ENCODE results near the gene PDGFD. TPM values are rescaled to one million over a fixed set of nuclear protein-coding genes. Genes with fewer than 3 reads are reported as not detected.
A peak's percentile ranks its signal among the peaks of the same experiment; 100 is the strongest.

Gene PDGFD
- total RNA-seq, 3 donors from 2014 or later (not counting 1 experiment from before 2014, with no cell fraction given) = 23.2 to 41.2 (median 33.1) TPM

GRCh38 chr11:104011044-104011443 is 152.9 kb downstream of the PDGFD start:
- no peaks in the 10 kb centered on the region for H3K36me3 ChIP-seq (ENCODE audit: control insufficient read depth, insufficient read depth, low read length)
- no peaks in the 10 kb centered on the region for H3K4me1 ChIP-seq (ENCODE audit: control insufficient read depth, insufficient read depth, low read length)
- no peak overlapping the region for H3K4me3 ChIP-seq (ENCODE audit: low read length)
- Mint-ChIP-seq H3K4me1 (peaks cover 49 to 56% of the 10 kb centered on the region in 2 donors), H3K9me3 (no peaks in the 10 kb centered on the region), H3K27ac (no peak overlapping the region), H3K36me3 (no peaks in the 10 kb centered on the region), H3K4me3 (no peak overlapping the region), H3K27me3 (ENCODE audit: low read depth in 2 of 2) (no peaks in the 10 kb centered on the region)
- H3K27me3 ChIP-seq (ENCODE audit: control insufficient read depth, insufficient read depth, low read length) = no peaks in the 10 kb centered on the region
- DNase-seq = no peak
- WGBS (ENCODE audit: insufficient coverage) = 78% methylated on average over 1 of the region's 2 CpGs
- intact Hi-C loops (cut with micrococcal nuclease) = no loop called here
- TF ChIP-seq CTCF (IDR thresholded peaks at IDR 0.05) = no peak
- ATAC-seq = no peak
- H3K27ac ChIP-seq (ENCODE audit: low read length) = no peak overlapping the region
- no peaks in the 10 kb centered on the region for H3K9me3 ChIP-seq (ENCODE audit: control insufficient read depth, insufficient read depth, low read length)

- intact Hi-C loops (cut with micrococcal nuclease) = no loop called here
- Mint-ChIP-seq H3K36me3 (no peaks in the 10 kb centered on the region), H3K4me3 (no peak overlapping the region), H3K27me3 (ENCODE audit: low read depth in 2 of 2) (no peaks in the 10 kb centered on the region), H3K9me3 (no peaks in the 10 kb centered on the region), H3K4me1 (peaks cover 37 to 46% of the 10 kb centered on the region in 2 donors), H3K27ac (no peak overlapping the region)
- Histone ChIP-seq H3K4me1 (ENCODE audit: control insufficient read depth, insufficient read depth, low read length) (no peaks in the 10 kb centered on the region), H3K36me3 (ENCODE audit: control insufficient read depth, insufficient read depth, low read length) (no peaks in the 10 kb centered on the region), H3K9me3 (ENCODE audit: control insufficient read depth, insufficient read depth, low read length) (no peaks in the 10 kb centered on the region), H3K27ac (ENCODE audit: low read length) (no peak overlapping the region), H3K4me3 (ENCODE audit: low read length) (no peak overlapping the region), H3K27me3 (ENCODE audit: control insufficient read depth, insufficient read depth, low read length) (no peaks in the 10 kb centered on the region)
- WGBS (ENCODE audit: insufficient coverage) = 94% methylated on average over 3 of the region's 3 CpGs
- ATAC-seq (no peak), DNase-seq (no peak)
- TF ChIP-seq CTCF (IDR thresholded peaks at IDR 0.05) = no peak
Observed at GRCh38 chr11:104009744-104010143, 154.2 kb downstream of the PDGFD start.

GRCh38 chr11:104005234-104005855 is 158.6 kb downstream of the PDGFD start:
- TF ChIP-seq CTCF (IDR thresholded peaks at IDR 0.05) = no peak
- intact Hi-C loops (cut with micrococcal nuclease) = no loop called here
- H3K9me3 Mint-ChIP-seq = no peaks in the 10 kb centered on the region
- no peak for DNase-seq
- no peak overlapping the region for H3K4me3 Mint-ChIP-seq
- no peaks in the 10 kb centered on the region for H3K4me1 ChIP-seq (ENCODE audit: control insufficient read depth, insufficient read depth, low read length)
- no peaks in the 10 kb centered on the region for H3K36me3 ChIP-seq (ENCODE audit: control insufficient read depth, insufficient read depth, low read length)
- H3K27ac ChIP-seq (ENCODE audit: low read length) = no peak overlapping the region
- no peaks in the 10 kb centered on the region for H3K9me3 ChIP-seq (ENCODE audit: control insufficient read depth, insufficient read depth, low read length)
- ATAC-seq = no peak
- H3K27me3 Mint-ChIP-seq (ENCODE audit: low read depth in 2 of 2) = no peaks in the 10 kb centered on the region
- no peaks in the 10 kb centered on the region for H3K36me3 Mint-ChIP-seq
- H3K4me3 ChIP-seq (ENCODE audit: low read length) = no peak overlapping the region
- no CpG with 5 or more reads among the region's 2 CpGs for WGBS (ENCODE audit: insufficient coverage)
- H3K27ac Mint-ChIP-seq = no peak overlapping the region
- peaks cover 26 to 42% of the 10 kb centered on the region in 2 donors for H3K4me1 Mint-ChIP-seq
- H3K27me3 ChIP-seq (ENCODE audit: control insufficient read depth, insufficient read depth, low read length) = no peaks in the 10 kb centered on the region

GRCh38 chr11:104003491-104003890 is 160.5 kb downstream of the PDGFD start:
- Mint-ChIP-seq H3K36me3 (no peaks in the 10 kb centered on the region), H3K9me3 (no peaks in the 10 kb centered on the region), H3K27ac (peak overlapping the region; percentile 19 to 61), H3K4me3 (no peak overlapping the region), H3K4me1 (peaks cover 27 to 42% of the 10 kb centered on the region in 2 donors), H3K27me3 (ENCODE audit: low read depth in 2 of 2) (no peaks in the 10 kb centered on the region)
- intact Hi-C loops (cut with micrococcal nuclease) = no loop called here
- Histone ChIP-seq H3K27me3 (ENCODE audit: control insufficient read depth, insufficient read depth, low read length) (no peaks in the 10 kb centered on the region), H3K27ac (ENCODE audit: low read length) (no peak overlapping the region), H3K4me1 (ENCODE audit: control insufficient read depth, insufficient read depth, low read length) (no peaks in the 10 kb centered on the region), H3K36me3 (ENCODE audit: control insufficient read depth, insufficient read depth, low read length) (no peaks in the 10 kb centered on the region), H3K9me3 (ENCODE audit: control insufficient read depth, insufficient read depth, low read length) (no peaks in the 10 kb centered on the region), H3K4me3 (ENCODE audit: low read length) (no peak overlapping the region)
- no peak for TF ChIP-seq CTCF (IDR thresholded peaks at IDR 0.05)
- no peak for DNase-seq
- ATAC-seq = no peak

Measured in natural killer cell (primary cell).